Caco-2 (cell line): ENCODE data around the gene MRPS23. TPM values are rescaled to one million over a fixed set of nuclear protein-coding genes. Genes with fewer than 3 reads are reported as not detected.

Experiments
- BruUV-seq: library from RNA; stranded (reverse); fragments of 400-500 nt; replicated peaks from 2 replicates; lab custom pipeline; 2021; lab: Mats Ljungman, UMichigan
- CTCF ChIA-PET: fragments of 300-600 bp; sonication (Branson Sonifier 250); formaldehyde crosslinking; loops from one replicate; lab custom pipeline; 2022; ENCODE audit warnings: antibody characterized with exemption; lab: Charles Lee
- POLR2A ChIA-PET: fragments of 300-600 bp; sonication (Branson Sonifier 250); formaldehyde crosslinking; loops from one replicate; lab custom pipeline; 2022; ENCODE audit warnings: antibody characterized with exemption; lab: Charles Lee
- DNase-seq, 2 experiments: peaks; one replicate each; pipeline versions ENCODE4 v3.0.0 to v3.0.0-alpha.2; 2020 to 2022
- H3K27me3 ChIP-seq: replicated peaks from 2 replicates; pipeline ENCODE4 v1.6.0; 2011; ENCODE audit warnings: low read length; ENCODE audit not compliant: control insufficient read depth, insufficient read depth
- H3K36me3 ChIP-seq: 2 replicates; pipeline ENCODE4 v1.5.1; 2011; ENCODE audit warnings: low read length; ENCODE audit not compliant: control insufficient read depth, insufficient read depth
- H3K4me1 ChIP-seq: fragments of 250-450 bp; sonication (Bioruptor Pico); 2 replicates; pipeline ENCODE4 v1.5.1; 2020; ENCODE audit warnings: mild to moderate bottlenecking
- H3K4me3 ChIP-seq: 2 replicates; pipeline ENCODE4 v1.5.1; 2011; ENCODE audit warnings: low read depth, mild to moderate bottlenecking, control low read depth, low read length
- H3K9me3 ChIP-seq: fragments of 250-450 bp; sonication (Bioruptor Pico); 2 replicates; pipeline ENCODE4 v1.5.1; 2020; ENCODE audit warnings: mild to moderate bottlenecking, moderate library complexity
- H3K27ac Mint-ChIP-seq: one replicate; pipeline ENCODE4 v1.8.0; 2022; ENCODE audit warnings: mixed read lengths; ENCODE audit not compliant: unreplicated experiment
- H3K27me3 Mint-ChIP-seq: one replicate; pipeline ENCODE4 v1.8.0; 2022; ENCODE audit warnings: mixed read lengths; ENCODE audit not compliant: insufficient read depth, unreplicated experiment
- H3K36me3 Mint-ChIP-seq: one replicate; pipeline ENCODE4 v1.8.0; 2022; ENCODE audit warnings: mild to moderate bottlenecking, mixed read lengths; ENCODE audit not compliant: insufficient read depth, unreplicated experiment
- H3K4me1 Mint-ChIP-seq: one replicate; pipeline ENCODE4 v1.8.0; 2022; ENCODE audit warnings: low read depth, mixed read lengths; ENCODE audit not compliant: unreplicated experiment
- H3K4me3 Mint-ChIP-seq: one replicate; pipeline ENCODE4 v1.8.0; 2022; ENCODE audit warnings: mild to moderate bottlenecking, moderate library complexity, mixed read lengths; ENCODE audit not compliant: unreplicated experiment
- H3K9me3 Mint-ChIP-seq: one replicate; pipeline ENCODE4 v1.8.0; 2022; ENCODE audit warnings: mixed read lengths; ENCODE audit not compliant: unreplicated experiment
- CTCF ChIP-seq, 2 experiments: fragments of 200-600 bp in 1 of 2; IDR thresholded peaks; 1 replicate in 1 of 2; 2 replicates in 1 of 2; pipeline versions ENCODE4 v1.5.1 to v1.8.0; 2011 to 2022; ENCODE audit warnings: antibody characterized with exemption in 1 of 2, control low read depth in 1 of 2, inconsistent platforms in 1 of 2, low read depth in 1 of 2, low read length in 1 of 2, mild to moderate bottlenecking in 1 of 2, moderate library complexity in 1 of 2; ENCODE audit not compliant: insufficient read depth in 1 of 2, severe bottlenecking in 1 of 2, unreplicated experiment in 1 of 2
- intact Hi-C: fragments of 100-400 bp; cut with micrococcal nuclease; formaldehyde crosslinking; loops from one replicate; pipeline ENCODE4 v1.10.0; 2022; ENCODE audit not compliant: unreplicated experiment
- total RNA-seq: library from RNA; stranded (reverse); gene quantifications from 2 replicates; pipeline ENCODE4 v1.2.3, GENCODE V29; 2022

The MRPS23 gene
- total RNA-seq, 1 experiment from 2014 or later, result 72.9 TPM

- H3K27ac Mint-ChIP-seq, result no peak overlapping the region
- no peak overlapping the region for H3K4me3 ChIP-seq
- H3K4me1 ChIP-seq, result peaks cover 11% of the 10 kb centered on the region
- POLR2A ChIA-PET, result no interaction called here
- CTCF ChIA-PET, result interaction anchor here (1.4 kb wide), 1 partner anchor 20 kb away, joined by 3 read pairs; no protein-coding TSS in a partner anchor
- H3K4me3 Mint-ChIP-seq, result no peak overlapping the region
- H3K9me3 Mint-ChIP-seq, result no peaks in the 10 kb centered on the region
- BruUV-seq, result no TSS peak
- DNase-seq, result no peak
- TF ChIP-seq CTCF (IDR thresholded peaks at IDR 0.05; ENCODE audit: insufficient read depth in 1 of 2, low read depth in 1 of 2, low read length in 1 of 2, severe bottlenecking in 1 of 2, unreplicated experiment in 1 of 2), result no peak
- peaks cover 17% of the 10 kb centered on the region for H3K4me1 Mint-ChIP-seq
- H3K36me3 ChIP-seq, result peaks cover 3% of the 10 kb centered on the region; the same call in 1 of the 2 replicates
- no peaks in the 10 kb centered on the region for H3K27me3 Mint-ChIP-seq
- H3K36me3 Mint-ChIP-seq, result no peaks in the 10 kb centered on the region
- H3K9me3 ChIP-seq, result no peaks in the 10 kb centered on the region
- H3K27me3 ChIP-seq, result no peaks in the 10 kb centered on the region
- intact Hi-C loops, result no loop called here
Observed at GRCh38 chr17:57872536-57872935, 22.7 kb upstream of the MRPS23 start.

DNA sequence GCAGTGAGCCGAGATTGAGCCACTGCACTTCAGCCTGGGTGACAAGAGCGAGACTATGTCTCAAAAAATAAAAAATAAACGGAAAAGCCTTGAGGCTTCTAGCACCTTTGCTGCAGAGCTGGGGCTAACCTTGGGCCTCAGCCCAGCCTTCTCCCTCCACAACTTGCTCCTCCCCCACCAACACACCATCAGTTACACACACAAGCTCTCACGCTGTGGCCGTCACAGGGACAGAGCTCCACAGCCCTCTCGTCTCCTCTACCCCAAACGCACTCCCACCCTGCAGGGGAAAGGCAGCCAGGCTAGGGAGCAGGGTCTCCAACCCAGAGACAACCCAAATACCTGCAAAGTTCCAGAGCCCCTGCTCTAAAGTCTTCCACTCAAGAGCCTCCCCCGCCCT is 22.0 kb upstream of the MRPS23 start:
- POLR2A ChIA-PET, result no interaction called here
- Mint-ChIP-seq H3K4me3 (no peak overlapping the region), H3K36me3 (no peaks in the 10 kb centered on the region), H3K4me1 (peaks cover 17% of the 10 kb centered on the region), H3K27me3 (no peaks in the 10 kb centered on the region), H3K27ac (no peak overlapping the region), H3K9me3 (no peaks in the 10 kb centered on the region)
- CTCF ChIA-PET, result interaction anchor here (1.4 kb wide), 1 partner anchor 21 kb away, joined by 3 read pairs; no protein-coding TSS in a partner anchor
- Histone ChIP-seq H3K4me3 (no peak overlapping the region), H3K36me3 (peaks cover 3% of the 10 kb centered on the region; the same call in 1 of the 2 replicates), H3K27me3 (no peaks in the 10 kb centered on the region), H3K9me3 (no peaks in the 10 kb centered on the region), H3K4me1 (peaks cover 11% of the 10 kb centered on the region)
- no peak for TF ChIP-seq CTCF (IDR thresholded peaks at IDR 0.05; ENCODE audit: insufficient read depth in 1 of 2, low read depth in 1 of 2, low read length in 1 of 2, severe bottlenecking in 1 of 2, unreplicated experiment in 1 of 2)
- no TSS peak for BruUV-seq
- intact Hi-C loops, result no loop called here
- DNase-seq, result no peak

- Mint-ChIP-seq H3K36me3 (peaks cover 4% of the 10 kb centered on the region), H3K27ac (no peak overlapping the region), H3K27me3 (no peaks in the 10 kb centered on the region), H3K4me3 (no peak overlapping the region), H3K4me1 (peaks cover 12% of the 10 kb centered on the region), H3K9me3 (no peaks in the 10 kb centered on the region)
- ChIA-PET CTCF (interaction anchor here (0.6 to 1.4 kb wide), 3 partner anchors 22 to 231 kb away, joined by 3 to 5 read pairs (median 4); no protein-coding TSS in a partner anchor), POLR2A (no interaction called here)
- no peak for TF ChIP-seq CTCF (IDR thresholded peaks at IDR 0.05; ENCODE audit: insufficient read depth in 1 of 2, low read depth in 1 of 2, low read length in 1 of 2, severe bottlenecking in 1 of 2, unreplicated experiment in 1 of 2)
- no TSS peak for BruUV-seq
- DNase-seq, result no peak
- H3K4me1 ChIP-seq, result peaks cover 11% of the 10 kb centered on the region
- H3K27me3 ChIP-seq, result no peaks in the 10 kb centered on the region
- intact Hi-C loops, result no loop called here
- H3K4me3 ChIP-seq, result no peak overlapping the region
- H3K9me3 ChIP-seq, result no peaks in the 10 kb centered on the region
- peaks cover 3% of the 10 kb centered on the region; the same call in 1 of the 2 replicates for H3K36me3 ChIP-seq
Observed at GRCh38 chr17:57871155-57871554, 21.3 kb upstream of the MRPS23 start.
